ENCODE results near the gene FARP1.
"Not testable (repeated sequence)": the region's sequence is repeated elsewhere in the genome, so short reads cannot be mapped to it uniquely, and the experiment has no call there.

The FARP1 gene

DNA sequence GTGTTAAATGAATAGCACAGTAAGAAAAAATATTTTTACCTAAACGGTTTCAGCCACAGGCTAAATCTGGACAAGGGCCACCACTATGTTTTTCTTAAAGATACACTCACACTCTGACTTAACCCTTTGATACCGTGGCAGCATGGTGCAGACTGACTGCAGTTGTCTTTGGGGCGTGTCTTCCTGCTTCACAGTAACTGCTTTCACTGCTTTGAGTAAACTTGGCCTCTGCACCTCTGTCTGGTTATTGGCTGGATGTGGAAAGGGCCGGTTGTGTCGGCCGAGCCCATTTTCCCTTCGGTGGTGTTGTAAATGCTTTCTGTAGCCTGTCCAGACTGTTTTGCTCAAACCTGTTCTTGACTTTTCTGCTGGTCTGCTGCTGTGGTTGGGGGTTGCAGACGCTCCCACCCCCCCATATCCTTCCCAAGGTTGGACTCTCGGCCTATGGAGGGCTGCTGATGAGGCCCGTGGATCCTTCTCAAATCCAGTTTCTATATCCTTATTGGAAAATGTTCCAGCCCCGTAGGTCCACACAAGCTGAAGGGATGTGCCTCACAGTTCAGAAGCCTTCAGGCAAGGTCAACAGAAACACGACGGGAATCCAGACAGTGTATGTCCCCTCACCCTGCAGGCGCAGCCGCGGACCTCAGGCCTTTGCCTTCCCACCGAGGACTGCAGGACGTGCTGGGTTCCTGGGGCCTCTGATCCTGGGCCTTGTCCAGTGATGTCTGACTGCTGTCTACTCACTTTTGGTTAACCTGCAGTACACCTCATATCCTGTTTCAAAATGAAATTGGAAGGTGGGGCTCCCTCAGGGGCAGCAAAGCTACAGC is 124.4 kb downstream of the FARP1 start:
- H3K36me3 ChIP-seq (ENCODE audit: insufficient read depth): no peaks in the 10 kb centered on the region
- H3K4me2 ChIP-seq: no peak overlapping the region
- no peak overlapping the region for H3K27ac ChIP-seq
- TF ChIP-seq, protein P1, sequence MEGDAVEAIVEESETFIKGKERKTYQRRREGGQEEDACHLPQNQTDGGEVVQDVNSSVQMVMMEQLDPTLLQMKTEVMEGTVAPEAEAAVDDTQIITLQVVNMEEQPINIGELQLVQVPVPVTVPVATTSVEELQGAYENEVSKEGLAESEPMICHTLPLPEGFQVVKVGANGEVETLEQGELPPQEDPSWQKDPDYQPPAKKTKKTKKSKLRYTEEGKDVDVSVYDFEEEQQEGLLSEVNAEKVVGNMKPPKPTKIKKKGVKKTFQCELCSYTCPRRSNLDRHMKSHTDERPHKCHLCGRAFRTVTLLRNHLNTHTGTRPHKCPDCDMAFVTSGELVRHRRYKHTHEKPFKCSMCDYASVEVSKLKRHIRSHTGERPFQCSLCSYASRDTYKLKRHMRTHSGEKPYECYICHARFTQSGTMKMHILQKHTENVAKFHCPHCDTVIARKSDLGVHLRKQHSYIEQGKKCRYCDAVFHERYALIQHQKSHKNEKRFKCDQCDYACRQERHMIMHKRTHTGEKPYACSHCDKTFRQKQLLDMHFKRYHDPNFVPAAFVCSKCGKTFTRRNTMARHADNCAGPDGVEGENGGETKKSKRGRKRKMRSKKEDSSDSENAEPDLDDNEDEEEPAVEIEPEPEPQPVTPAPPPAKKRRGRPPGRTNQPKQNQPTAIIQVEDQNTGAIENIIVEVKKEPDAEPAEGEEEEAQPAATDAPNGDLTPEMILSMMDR (conservative IDR thresholded peaks at IDR 0.05; ENCODE audit: low read depth, low read length): no peak
- H4K20me1 ChIP-seq (ENCODE audit: insufficient read depth): no peaks in the 10 kb centered on the region
- no peaks in the 10 kb centered on the region for H3K27me3 ChIP-seq (ENCODE audit: insufficient read depth, low read depth)
- H2AFZ ChIP-seq (ENCODE audit: low read depth): no peak overlapping the region
- H3K79me2 ChIP-seq (ENCODE audit: insufficient read depth, low read depth): no peaks in the 10 kb centered on the region
- H3K4me3 ChIP-seq (IDR thresholded peaks at IDR 0.05; ENCODE audit: insufficient read depth, low read depth, low read length): no peak overlapping the region
- H3K9ac ChIP-seq: no peak overlapping the region
- H3K4me1 ChIP-seq (ENCODE audit: low read depth, poor library complexity, severe bottlenecking): peaks cover 7% of the 10 kb centered on the region

DNA sequence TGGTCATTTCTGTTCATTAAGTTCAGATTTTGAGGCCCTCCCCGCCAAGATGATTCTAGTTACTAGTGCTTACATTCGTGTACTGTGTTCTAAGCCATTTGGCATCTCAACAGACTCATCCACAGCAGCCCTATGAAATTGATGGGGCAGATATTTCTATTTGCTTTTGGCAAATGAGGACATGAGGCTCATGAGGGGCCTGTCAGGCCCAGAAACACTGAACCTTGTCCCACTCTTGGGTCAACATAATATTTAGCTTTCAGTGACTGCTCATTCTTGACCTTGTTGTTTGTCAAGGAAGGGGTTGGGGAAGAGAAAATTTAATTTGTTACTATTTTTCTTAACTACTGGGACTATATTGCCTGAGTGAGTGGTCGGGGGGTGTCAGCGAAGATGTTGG is 126.5 kb downstream of the FARP1 start:
- Histone ChIP-seq H3K27me3 (ENCODE audit: insufficient read depth, low read depth) (no peaks in the 10 kb centered on the region), H4K20me1 (ENCODE audit: insufficient read depth) (no peaks in the 10 kb centered on the region), H3K4me3 (IDR thresholded peaks at IDR 0.05; ENCODE audit: insufficient read depth, low read depth, low read length) (no peak overlapping the region), H3K36me3 (ENCODE audit: insufficient read depth) (no peaks in the 10 kb centered on the region), H3K79me2 (ENCODE audit: insufficient read depth, low read depth) (no peaks in the 10 kb centered on the region), H3K4me2 (no peak overlapping the region), H3K9ac (no peak overlapping the region), H2AFZ (ENCODE audit: low read depth) (no peak overlapping the region), H3K4me1 (ENCODE audit: low read depth, poor library complexity, severe bottlenecking) (peaks cover 7% of the 10 kb centered on the region), H3K27ac (no peak overlapping the region)
- TF ChIP-seq, protein P1 (conservative IDR thresholded peaks at IDR 0.05; ENCODE audit: low read depth, low read length): no peak

DNA sequence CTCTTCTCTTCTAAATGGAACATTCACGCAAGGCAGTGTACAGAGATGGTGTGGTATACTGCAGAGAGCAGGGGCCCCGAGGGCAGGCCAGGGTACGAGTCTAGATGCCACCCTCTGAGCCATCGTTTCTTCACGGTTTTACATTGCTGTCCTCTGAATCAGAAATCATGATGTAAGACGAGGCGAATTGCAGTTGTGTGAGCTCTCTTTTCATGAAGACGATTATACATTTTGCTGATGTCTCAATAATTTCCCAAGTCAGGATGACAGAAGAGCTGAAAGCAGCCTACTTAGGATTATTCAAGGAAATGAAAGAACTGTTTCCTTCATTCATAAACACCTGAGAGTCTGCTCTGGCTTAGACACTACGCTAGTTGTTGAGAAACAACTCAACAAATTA is 127.9 kb downstream of the FARP1 start:
- H4K20me1 ChIP-seq (ENCODE audit: insufficient read depth): no peaks in the 10 kb centered on the region
- H3K27me3 ChIP-seq (ENCODE audit: insufficient read depth, low read depth): no peaks in the 10 kb centered on the region
- no peak overlapping the region for H3K4me2 ChIP-seq
- no peak overlapping the region for H2AFZ ChIP-seq (ENCODE audit: low read depth)
- H3K4me3 ChIP-seq (IDR thresholded peaks at IDR 0.05; ENCODE audit: insufficient read depth, low read depth, low read length): no peak overlapping the region
- H3K4me1 ChIP-seq (ENCODE audit: low read depth, poor library complexity, severe bottlenecking): peaks cover 7% of the 10 kb centered on the region
- H3K36me3 ChIP-seq (ENCODE audit: insufficient read depth): no peaks in the 10 kb centered on the region
- TF ChIP-seq, protein P1 (conservative IDR thresholded peaks at IDR 0.05; ENCODE audit: low read depth, low read length): no peak
- no peak overlapping the region for H3K27ac ChIP-seq
- no peak overlapping the region for H3K9ac ChIP-seq
- H3K79me2 ChIP-seq (ENCODE audit: insufficient read depth, low read depth): no peaks in the 10 kb centered on the region

DNA sequence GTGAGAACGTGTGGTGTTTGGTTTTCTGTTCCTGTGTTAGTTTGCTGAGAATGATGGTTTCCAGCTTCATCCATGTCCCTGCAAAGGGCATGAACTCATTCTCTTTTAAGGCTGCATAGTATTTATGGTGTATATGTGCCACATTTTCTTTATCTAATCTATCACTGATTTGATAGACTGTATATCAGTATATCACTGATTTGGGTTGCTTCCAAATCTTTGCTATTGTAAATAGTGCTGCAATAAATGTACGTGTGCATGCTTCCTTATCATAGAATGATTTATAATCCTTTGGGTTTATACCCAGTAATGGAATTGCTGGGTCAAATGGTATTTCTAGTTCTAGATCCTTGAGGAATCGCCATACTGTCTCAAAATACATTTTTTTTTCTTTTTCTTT is 128.8 kb downstream of the FARP1 start:
- H4K20me1 ChIP-seq (ENCODE audit: insufficient read depth); H3K36me3 ChIP-seq (ENCODE audit: insufficient read depth); H3K27ac ChIP-seq; H3K4me2 ChIP-seq; H3K4me3 ChIP-seq (IDR thresholded peaks at IDR 0.05; ENCODE audit: insufficient read depth, low read depth, low read length); H3K4me1 ChIP-seq (ENCODE audit: low read depth, poor library complexity, severe bottlenecking); H3K79me2 ChIP-seq (ENCODE audit: insufficient read depth, low read depth); H3K9ac ChIP-seq; H3K27me3 ChIP-seq (ENCODE audit: insufficient read depth, low read depth); H2AFZ ChIP-seq (ENCODE audit: low read depth): not testable (repeated sequence)

DNA sequence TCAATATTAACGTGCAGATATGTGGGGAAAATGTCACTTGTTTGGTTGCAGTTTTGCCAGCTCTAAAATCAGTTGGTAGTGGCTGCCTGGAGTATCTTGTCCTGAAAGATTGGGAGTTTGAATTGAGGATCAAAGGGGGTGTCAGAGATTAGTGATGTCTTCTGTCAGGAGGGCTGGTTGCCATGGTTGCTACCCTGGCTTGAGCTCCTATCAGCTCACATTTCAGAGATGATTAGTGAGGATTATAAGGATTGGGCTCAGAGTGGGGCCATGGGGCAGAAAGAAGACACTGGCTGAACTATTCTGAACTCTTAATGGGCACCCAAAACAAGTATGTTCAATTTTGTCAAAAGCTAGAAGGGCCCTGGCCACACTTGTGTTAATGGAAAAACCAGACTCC is 129.7 kb downstream of the FARP1 start:
- Histone ChIP-seq H3K27me3 (ENCODE audit: insufficient read depth, low read depth) (no peaks in the 10 kb centered on the region), H2AFZ (ENCODE audit: low read depth) (no peak overlapping the region), H3K9ac (no peak overlapping the region), H3K4me2 (no peak overlapping the region), H3K4me1 (ENCODE audit: low read depth, poor library complexity, severe bottlenecking) (no peaks in the 10 kb centered on the region), H4K20me1 (ENCODE audit: insufficient read depth) (no peaks in the 10 kb centered on the region), H3K27ac (no peak overlapping the region), H3K4me3 (IDR thresholded peaks at IDR 0.05; ENCODE audit: insufficient read depth, low read depth, low read length) (no peak overlapping the region), H3K79me2 (ENCODE audit: insufficient read depth, low read depth) (no peaks in the 10 kb centered on the region), H3K36me3 (ENCODE audit: insufficient read depth) (no peaks in the 10 kb centered on the region)
- TF ChIP-seq, protein P1 (conservative IDR thresholded peaks at IDR 0.05; ENCODE audit: low read depth, low read length): no peak
